A673 (cell line): Measurements from ENCODE around the gene MAZ.

Experiments used
- EZH2 ChIP-seq: fragments of 200-600 bp; sonication (generic); IDR thresholded peaks from 2 replicates; pipeline ENCODE4 v1.6.1; 2017; ENCODE audit warnings: borderline replicate concordance, low read depth, mild to moderate bottlenecking, mixed read lengths, antibody characterized with exemption, low read length; ENCODE audit not compliant: poor library complexity, severe bottlenecking
- TF ChIP-seq, protein P1 (sequence below): fragments of 300-800, 200-600 bp; sonication (generic); conservative IDR thresholded peaks from 2 replicates; pipeline ENCODE4 v1.5.1; 2017; ENCODE audit warnings: low read depth, mild to moderate bottlenecking, antibody characterized with exemption, low read length, moderate library complexity, mixed read lengths

DNA sequence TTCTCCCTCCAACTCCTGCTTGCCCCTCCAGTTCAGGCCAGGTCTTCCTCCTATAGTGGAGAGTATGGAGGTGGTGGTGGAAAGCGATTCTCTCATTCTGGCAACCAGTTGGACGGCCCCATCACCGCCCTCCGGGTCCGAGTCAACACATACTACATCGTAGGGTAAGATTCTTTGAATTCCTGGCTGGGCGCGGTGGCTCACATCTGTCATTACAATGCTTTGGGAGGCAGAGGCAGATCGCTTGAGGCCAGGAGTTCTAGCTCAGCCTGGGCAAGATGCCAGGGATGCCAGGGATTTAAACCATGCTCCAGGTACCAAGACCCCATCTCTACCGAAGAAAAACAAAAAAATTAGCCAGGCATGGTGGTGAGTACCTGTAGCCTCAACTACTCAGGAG is 26.9 kb upstream of the MAZ start:
- TF ChIP-seq, protein P1, sequence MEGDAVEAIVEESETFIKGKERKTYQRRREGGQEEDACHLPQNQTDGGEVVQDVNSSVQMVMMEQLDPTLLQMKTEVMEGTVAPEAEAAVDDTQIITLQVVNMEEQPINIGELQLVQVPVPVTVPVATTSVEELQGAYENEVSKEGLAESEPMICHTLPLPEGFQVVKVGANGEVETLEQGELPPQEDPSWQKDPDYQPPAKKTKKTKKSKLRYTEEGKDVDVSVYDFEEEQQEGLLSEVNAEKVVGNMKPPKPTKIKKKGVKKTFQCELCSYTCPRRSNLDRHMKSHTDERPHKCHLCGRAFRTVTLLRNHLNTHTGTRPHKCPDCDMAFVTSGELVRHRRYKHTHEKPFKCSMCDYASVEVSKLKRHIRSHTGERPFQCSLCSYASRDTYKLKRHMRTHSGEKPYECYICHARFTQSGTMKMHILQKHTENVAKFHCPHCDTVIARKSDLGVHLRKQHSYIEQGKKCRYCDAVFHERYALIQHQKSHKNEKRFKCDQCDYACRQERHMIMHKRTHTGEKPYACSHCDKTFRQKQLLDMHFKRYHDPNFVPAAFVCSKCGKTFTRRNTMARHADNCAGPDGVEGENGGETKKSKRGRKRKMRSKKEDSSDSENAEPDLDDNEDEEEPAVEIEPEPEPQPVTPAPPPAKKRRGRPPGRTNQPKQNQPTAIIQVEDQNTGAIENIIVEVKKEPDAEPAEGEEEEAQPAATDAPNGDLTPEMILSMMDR = no peak
- no peak for TF ChIP-seq EZH2
